Esophagus muscularis mucosa (tissue), 4 donors: ENCODE results near the gene KRTAP2-2.

Experiments
- EP300 ChIP-seq: sonication (generic); formaldehyde crosslinking; IDR thresholded peaks from one replicate; pipeline ENCODE4 v1.6.1; 2017; ENCODE audit warnings: antibody characterized with exemption
- POLR2A ChIP-seq: fragments of 450-650 bp; IDR thresholded peaks from one replicate; pipeline ENCODE4 v1.6.1; 2017; ENCODE audit warnings: antibody characterized with exemption, moderate library complexity, mild to moderate bottlenecking, low read depth
- POLR2AphosphoS5 ChIP-seq, 2 donors: sonication (generic); formaldehyde crosslinking; IDR thresholded peaks; one replicate each; pipeline ENCODE4 v1.6.1; 2017; ENCODE audit warnings: antibody characterized with exemption in 2 of 2
- TF ChIP-seq, protein P1 (sequence below), 3 experiments: fragments of 200-600 bp in 2 of 3; fragments of 450-650 bp in 1 of 3; sonication (generic) in 2 of 3; IDR thresholded peaks; one replicate each; pipeline ENCODE4 v1.5.1; 2017 to 2019; ENCODE audit warnings: antibody characterized with exemption in 3 of 3, mild to moderate bottlenecking in 2 of 3, moderate library complexity in 1 of 3

DNA sequence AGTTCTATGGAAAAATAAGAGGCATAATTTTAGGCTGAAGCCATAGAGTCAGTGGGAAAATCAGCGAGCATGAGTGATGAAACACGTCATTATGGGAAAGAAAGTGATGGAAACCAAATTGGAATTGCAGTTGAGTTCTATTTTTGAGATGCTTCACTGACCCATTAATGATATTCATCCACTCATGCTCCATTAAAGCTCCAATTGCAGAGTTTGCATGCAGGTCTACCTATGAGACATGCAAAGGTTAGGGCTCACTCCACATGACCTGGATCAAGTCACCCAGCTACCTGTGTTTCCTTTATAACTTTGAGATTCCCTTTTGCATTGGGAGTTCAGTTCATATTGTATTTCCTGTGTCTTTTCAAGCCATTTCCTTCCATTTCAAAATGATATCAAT is 18.6 kb upstream of the KRTAP2-2 start:
- TF ChIP-seq POLR2A (no peak), EP300 (no peak), POLR2AphosphoS5 (IDR thresholded peaks at IDR 0.05) (no peak)
- TF ChIP-seq, protein P1, sequence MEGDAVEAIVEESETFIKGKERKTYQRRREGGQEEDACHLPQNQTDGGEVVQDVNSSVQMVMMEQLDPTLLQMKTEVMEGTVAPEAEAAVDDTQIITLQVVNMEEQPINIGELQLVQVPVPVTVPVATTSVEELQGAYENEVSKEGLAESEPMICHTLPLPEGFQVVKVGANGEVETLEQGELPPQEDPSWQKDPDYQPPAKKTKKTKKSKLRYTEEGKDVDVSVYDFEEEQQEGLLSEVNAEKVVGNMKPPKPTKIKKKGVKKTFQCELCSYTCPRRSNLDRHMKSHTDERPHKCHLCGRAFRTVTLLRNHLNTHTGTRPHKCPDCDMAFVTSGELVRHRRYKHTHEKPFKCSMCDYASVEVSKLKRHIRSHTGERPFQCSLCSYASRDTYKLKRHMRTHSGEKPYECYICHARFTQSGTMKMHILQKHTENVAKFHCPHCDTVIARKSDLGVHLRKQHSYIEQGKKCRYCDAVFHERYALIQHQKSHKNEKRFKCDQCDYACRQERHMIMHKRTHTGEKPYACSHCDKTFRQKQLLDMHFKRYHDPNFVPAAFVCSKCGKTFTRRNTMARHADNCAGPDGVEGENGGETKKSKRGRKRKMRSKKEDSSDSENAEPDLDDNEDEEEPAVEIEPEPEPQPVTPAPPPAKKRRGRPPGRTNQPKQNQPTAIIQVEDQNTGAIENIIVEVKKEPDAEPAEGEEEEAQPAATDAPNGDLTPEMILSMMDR (IDR thresholded peaks at IDR 0.05) = no peak
